B cell (primary cell): ENCODE results near the gene ZNF681.

Source experiments
- EZH2 ChIP-seq: IDR thresholded peaks from 2 replicates; pipeline ENCODE4 v1.6.1; 2012; ENCODE audit warnings: borderline replicate concordance, low read depth, mild to moderate bottlenecking, moderate library complexity, low read length; ENCODE audit not compliant: insufficient read depth, poor library complexity, severe bottlenecking
- TF ChIP-seq, protein P1 (sequence below): fragments of 200-600 bp; IDR thresholded peaks from one replicate; pipeline ENCODE4 v1.8.0; 2022; ENCODE audit warnings: antibody characterized with exemption, mild to moderate bottlenecking

GRCh38 chr19:23790641-23791488, 32.2 kb upstream of the ZNF681 start:
- TF ChIP-seq, protein P1, sequence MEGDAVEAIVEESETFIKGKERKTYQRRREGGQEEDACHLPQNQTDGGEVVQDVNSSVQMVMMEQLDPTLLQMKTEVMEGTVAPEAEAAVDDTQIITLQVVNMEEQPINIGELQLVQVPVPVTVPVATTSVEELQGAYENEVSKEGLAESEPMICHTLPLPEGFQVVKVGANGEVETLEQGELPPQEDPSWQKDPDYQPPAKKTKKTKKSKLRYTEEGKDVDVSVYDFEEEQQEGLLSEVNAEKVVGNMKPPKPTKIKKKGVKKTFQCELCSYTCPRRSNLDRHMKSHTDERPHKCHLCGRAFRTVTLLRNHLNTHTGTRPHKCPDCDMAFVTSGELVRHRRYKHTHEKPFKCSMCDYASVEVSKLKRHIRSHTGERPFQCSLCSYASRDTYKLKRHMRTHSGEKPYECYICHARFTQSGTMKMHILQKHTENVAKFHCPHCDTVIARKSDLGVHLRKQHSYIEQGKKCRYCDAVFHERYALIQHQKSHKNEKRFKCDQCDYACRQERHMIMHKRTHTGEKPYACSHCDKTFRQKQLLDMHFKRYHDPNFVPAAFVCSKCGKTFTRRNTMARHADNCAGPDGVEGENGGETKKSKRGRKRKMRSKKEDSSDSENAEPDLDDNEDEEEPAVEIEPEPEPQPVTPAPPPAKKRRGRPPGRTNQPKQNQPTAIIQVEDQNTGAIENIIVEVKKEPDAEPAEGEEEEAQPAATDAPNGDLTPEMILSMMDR: no peak
- TF ChIP-seq EZH2: no peak
